Kidney (tissue), 14 donors: Measurements from ENCODE around the gene LZIC. TPM values are rescaled to one million over a fixed set of nuclear protein-coding genes. Genes with fewer than 3 reads are reported as not detected.

ENCODE experiments used
- DNase-seq, 5 donors: peaks; one replicate each; pipeline ENCODE4 v3.0.0-alpha.2; 2013 to 2020
- FAIRE-seq: peaks from 2 replicates; lab custom pipeline; 2012; peaks lifted over from hg19 to GRCh38; lab: Jason Lieb, UNC
- H3K27ac ChIP-seq, 2 donors: one replicate each; pipeline ENCODE4 v1.7.0; 2013; ENCODE audit warnings: low read depth in 2 of 2, low read length in 2 of 2, inconsistent platforms in 1 of 2
- H3K27me3 ChIP-seq: one replicate; pipeline ENCODE4 v1.7.1; 2013; ENCODE audit warnings: low read length, inconsistent platforms; ENCODE audit not compliant: control insufficient read depth, insufficient read depth
- H3K36me3 ChIP-seq, 3 donors: one replicate each; pipeline versions ENCODE4 v1.7.0 to v1.7.1; 2013; ENCODE audit warnings: low read length in 3 of 3, control low read depth in 1 of 3, inconsistent platforms in 1 of 3; ENCODE audit not compliant: insufficient read depth in 3 of 3, control insufficient read depth in 2 of 3
- H3K4me1 ChIP-seq, 3 donors: one replicate each; pipeline versions ENCODE4 v1.7.0 to v1.7.1; 2013; ENCODE audit warnings: low read length in 3 of 3, inconsistent platforms in 1 of 3, low read depth in 1 of 3; ENCODE audit not compliant: control insufficient read depth in 2 of 3, insufficient read depth in 2 of 3
- H3K4me3 ChIP-seq, 3 donors: one replicate each; pipeline versions ENCODE4 v1.7.0 to v1.8.1; 2013; ENCODE audit warnings: low read length in 3 of 3, control low read depth in 1 of 3, inconsistent platforms in 1 of 3
- H3K9ac ChIP-seq, 3 donors: one replicate each; pipeline versions ENCODE4 v1.7.0 to v1.7.1; 2013; ENCODE audit warnings: low read length in 3 of 3, control low read depth in 1 of 3, inconsistent platforms in 1 of 3
- H3K9me3 ChIP-seq, 3 donors: one replicate each; pipeline versions ENCODE4 v1.7.0 to v1.7.1; 2013; ENCODE audit warnings: low read length in 3 of 3, control low read depth in 1 of 3, inconsistent platforms in 1 of 3; ENCODE audit not compliant: control insufficient read depth in 2 of 3, insufficient read depth in 1 of 3
- intact Hi-C: fragments of 100-400 bp; cut with DNase I; formaldehyde crosslinking; loops from one replicate; pipeline ENCODE4 v1.11.1; 2022
- microRNA-seq: library from miRNA; unstranded; fragments of <30 nt; microRNA quantifications from one replicate; pipeline ENCODE4 v1.2.0, GENCODE V29; 2020
- polyA plus RNA-seq: library from polyadenylated mRNA; stranded (reverse); fragments of 350-450 nt; fragmentation: Illumina TruSeq; extraction: RNeasy Lipid Tissue Mini Kit (QIAGEN cat#74804); gene quantifications from one replicate; pipeline ENCODE4 v1.2.3, GENCODE V29; 2014; ENCODE audit warnings: low read depth, low replicate concordance; ENCODE audit not compliant: insufficient read depth
- total RNA-seq: library from RNA; stranded (reverse); fragmentation: NEBNext Ultra II Directional; extraction: Animal tissue kit (Norgen Biotek cat#: 25700); gene quantifications from one replicate; pipeline ENCODE4 v1.2.1, GENCODE V29; 2021
- TF ChIP-seq, protein P1 (sequence below): IDR thresholded peaks from 3 replicates; pipeline ENCODE4 v1.5.1; 2012; ENCODE audit warnings: mild to moderate bottlenecking, moderate library complexity, borderline replicate concordance; ENCODE audit not compliant: insufficient read depth; ENCODE audit errors: extremely low read depth
- donor health status: control.
- donor health status: control.
- donor health status: control.
- donor health status: control.
- donor health status: control.
- donor health status: DM: yes; HTN: yes; CAD: no.
- donor health status: Normal renal cell carcinoma (clear cell type).

The LZIC gene
- total and polyA plus RNA-seq, 2 donors from 2014 or later: 22.3 to 27.0 TPM

DNA sequence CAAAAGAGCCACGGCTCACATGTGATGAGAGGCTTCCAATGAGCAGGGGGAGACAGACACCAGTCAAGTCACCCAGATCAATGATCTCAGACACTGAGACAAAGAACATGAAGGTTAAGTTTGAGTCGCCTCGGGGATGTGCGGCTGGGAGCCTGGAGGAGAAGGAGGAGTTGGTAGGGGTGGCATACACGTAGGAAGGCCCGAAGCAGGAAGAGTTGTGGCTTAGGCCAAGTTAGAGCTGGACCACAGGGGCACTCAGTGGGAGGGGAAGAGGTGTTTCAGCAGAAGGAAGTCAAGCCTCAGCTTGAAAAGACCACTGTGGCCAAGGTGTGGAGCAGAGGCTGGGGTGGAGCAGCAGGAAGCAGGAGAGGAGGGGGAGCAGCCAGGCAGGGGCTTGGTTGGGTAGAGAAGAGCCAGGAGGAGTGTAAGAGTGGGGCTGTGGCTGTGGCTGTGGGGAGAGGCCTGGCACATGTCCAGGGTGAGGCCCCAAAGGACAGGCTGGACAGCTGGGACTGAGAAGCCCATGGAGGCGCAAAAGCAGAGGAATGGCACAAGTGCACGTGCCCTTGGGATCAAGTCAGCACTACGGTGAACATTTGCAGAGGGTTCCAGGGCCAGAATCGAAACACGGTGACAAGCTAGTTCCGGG lies 60.8 kb downstream of the LZIC start:
- no peak overlapping the region for H3K27ac ChIP-seq
- no peaks in the 10 kb centered on the region for H3K27me3 ChIP-seq
- DNase-seq (no peak), FAIRE-seq (no peak)
- H3K9me3 ChIP-seq: no peaks in the 10 kb centered on the region
- H3K4me1 ChIP-seq: peaks cover 0 to 10% (median 0%) of the 10 kb centered on the region in 3 donors
- peaks cover 0 to 3% (median 0%) of the 10 kb centered on the region in 3 donors for H3K36me3 ChIP-seq
- TF ChIP-seq, protein P1, sequence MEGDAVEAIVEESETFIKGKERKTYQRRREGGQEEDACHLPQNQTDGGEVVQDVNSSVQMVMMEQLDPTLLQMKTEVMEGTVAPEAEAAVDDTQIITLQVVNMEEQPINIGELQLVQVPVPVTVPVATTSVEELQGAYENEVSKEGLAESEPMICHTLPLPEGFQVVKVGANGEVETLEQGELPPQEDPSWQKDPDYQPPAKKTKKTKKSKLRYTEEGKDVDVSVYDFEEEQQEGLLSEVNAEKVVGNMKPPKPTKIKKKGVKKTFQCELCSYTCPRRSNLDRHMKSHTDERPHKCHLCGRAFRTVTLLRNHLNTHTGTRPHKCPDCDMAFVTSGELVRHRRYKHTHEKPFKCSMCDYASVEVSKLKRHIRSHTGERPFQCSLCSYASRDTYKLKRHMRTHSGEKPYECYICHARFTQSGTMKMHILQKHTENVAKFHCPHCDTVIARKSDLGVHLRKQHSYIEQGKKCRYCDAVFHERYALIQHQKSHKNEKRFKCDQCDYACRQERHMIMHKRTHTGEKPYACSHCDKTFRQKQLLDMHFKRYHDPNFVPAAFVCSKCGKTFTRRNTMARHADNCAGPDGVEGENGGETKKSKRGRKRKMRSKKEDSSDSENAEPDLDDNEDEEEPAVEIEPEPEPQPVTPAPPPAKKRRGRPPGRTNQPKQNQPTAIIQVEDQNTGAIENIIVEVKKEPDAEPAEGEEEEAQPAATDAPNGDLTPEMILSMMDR: no peak
- no peak overlapping the region for H3K4me3 ChIP-seq
- H3K9ac ChIP-seq: no peak overlapping the region
- intact Hi-C loops: no loop called here

GRCh38 chr1:9881838-9882249 lies 61.3 kb downstream of the LZIC start:
- intact Hi-C loops: no loop called here
- TF ChIP-seq, protein P1: no peak
- H3K27ac ChIP-seq: no peak overlapping the region
- H3K9me3 ChIP-seq: no peaks in the 10 kb centered on the region
- H3K36me3 ChIP-seq: peaks cover 0 to 3% (median 0%) of the 10 kb centered on the region in 3 donors
- no peak for DNase-seq
- no peaks in the 10 kb centered on the region for H3K27me3 ChIP-seq
- no peak for FAIRE-seq
- H3K4me1 ChIP-seq: peaks cover 0 to 9% (median 0%) of the 10 kb centered on the region in 3 donors
- no peak overlapping the region for H3K4me3 ChIP-seq
- H3K9ac ChIP-seq: no peak overlapping the region

Small RNA genes within 50 kb of the gene (microRNA-seq; reads per million reads assigned to microRNA genes)
- gene MIR5697: 1.0 reads per million

Other genes with a start within 250 kb of the LZIC start
- 158 TPM for gene CLSTN1, start 119.4 kb downstream of the LZIC start, total RNA-seq
- gene CLSTN1, start 119.4 kb downstream of the LZIC start, polyA plus RNA-seq: 114 TPM
- gene CTNNBIP1, start 33.1 kb downstream of the LZIC start, total RNA-seq: 21.9 TPM
- 26.4 TPM for gene CTNNBIP1, start 33.1 kb downstream of the LZIC start, polyA plus RNA-seq
- gene NMNAT1, start 84 bp upstream of the LZIC start, total RNA-seq: 12.3 TPM
- 17.5 TPM for gene NMNAT1, start 84 bp upstream of the LZIC start, polyA plus RNA-seq
- 21.2 TPM for gene RBP7, start 53.8 kb upstream of the LZIC start, total RNA-seq
- gene RBP7, start 53.8 kb upstream of the LZIC start, polyA plus RNA-seq: 49.3 TPM
- 33.5 TPM for gene UBE4B, start 89.6 kb upstream of the LZIC start, total RNA-seq
- 13.3 TPM for gene UBE4B, start 89.6 kb upstream of the LZIC start, polyA plus RNA-seq